Activated CD8-positive, alpha-beta T cell treated with anti-CD3 and anti-CD28 coated beads, Interleukin-2, amount 10 ng/mL, durations not matched to agents 7 days and 5 days (primary cell): ENCODE measurements around the gene MFF. TPM values are rescaled to one million over a fixed set of nuclear protein-coding genes. Genes with fewer than 3 reads are reported as not detected.
A peak's percentile ranks its signal among the peaks of the same experiment; 100 is the strongest.

Source experiments
- ATAC-seq: fragments of 150-1000 bp; cut with Tn5 transposase; one replicate; pipeline ENCODE4 v1.10.0; 2021; ENCODE audit warnings: moderate library complexity
- CTCF ChIA-PET: fragments of 350-600 bp; sonication (Branson Sonifier 250); formaldehyde crosslinking; loops from one replicate; lab custom pipeline; 2021; ENCODE audit warnings: antibody characterized with exemption; lab: Charles Lee
- POLR2A ChIA-PET: fragments of 350-600 bp; sonication (Branson Sonifier 250); formaldehyde crosslinking; loops from one replicate; lab custom pipeline; 2021; ENCODE audit warnings: antibody characterized with exemption; lab: Charles Lee
- DNase-seq: peaks from one replicate; pipeline ENCODE4 v3.0.0-alpha.2; 2020
- H3K27ac Mint-ChIP-seq: one replicate; pipeline ENCODE4 v1.8.0; 2021; ENCODE audit warnings: mild to moderate bottlenecking, mixed read lengths
- H3K27me3 Mint-ChIP-seq: one replicate; pipeline ENCODE4 v1.8.0; 2021; ENCODE audit warnings: low read depth, mixed read lengths
- H3K36me3 Mint-ChIP-seq: one replicate; pipeline ENCODE4 v1.8.0; 2021; ENCODE audit warnings: low read depth, mixed read lengths
- H3K4me1 Mint-ChIP-seq: one replicate; pipeline ENCODE4 v1.8.0; 2021; ENCODE audit warnings: low read depth, mixed read lengths
- H3K4me3 Mint-ChIP-seq: one replicate; pipeline ENCODE4 v1.8.0; 2021; ENCODE audit warnings: mild to moderate bottlenecking, mixed read lengths
- H3K9me3 Mint-ChIP-seq: one replicate; pipeline ENCODE4 v1.8.0; 2022; ENCODE audit warnings: mixed read lengths; ENCODE audit not compliant: insufficient read depth
- total RNA-seq, 2 experiments: library from RNA; stranded (reverse); gene quantifications; one replicate each; pipeline ENCODE4 v1.2.3, GENCODE V29; 2021

The MFF gene
- total RNA-seq, 2 experiments from 2014 or later: 64.5 to 68.3 TPM

DNA sequence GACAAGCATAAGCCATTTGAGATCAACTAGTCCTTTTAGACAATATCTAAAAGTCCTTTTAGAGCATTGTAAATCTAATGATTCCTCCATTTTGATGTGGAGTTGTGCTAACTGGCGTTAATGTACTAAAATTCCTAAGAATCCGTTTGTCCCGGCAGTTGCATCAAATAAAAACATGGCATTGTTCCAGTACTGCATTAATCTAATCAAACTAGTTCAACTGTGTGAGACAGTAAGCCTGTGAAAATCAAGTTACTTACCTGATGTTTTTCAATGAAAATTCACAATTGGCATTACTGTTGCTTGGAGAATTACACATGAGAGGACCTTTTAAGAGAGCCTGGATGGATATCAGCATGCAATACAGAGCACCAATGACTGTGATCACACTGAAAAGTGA lies 40.8 kb downstream of the MFF start:
- Mint-ChIP-seq H3K27me3 (no peaks in the 10 kb centered on the region), H3K9me3 (no peaks in the 10 kb centered on the region), H3K4me1 (no peaks in the 10 kb centered on the region)

DNA sequence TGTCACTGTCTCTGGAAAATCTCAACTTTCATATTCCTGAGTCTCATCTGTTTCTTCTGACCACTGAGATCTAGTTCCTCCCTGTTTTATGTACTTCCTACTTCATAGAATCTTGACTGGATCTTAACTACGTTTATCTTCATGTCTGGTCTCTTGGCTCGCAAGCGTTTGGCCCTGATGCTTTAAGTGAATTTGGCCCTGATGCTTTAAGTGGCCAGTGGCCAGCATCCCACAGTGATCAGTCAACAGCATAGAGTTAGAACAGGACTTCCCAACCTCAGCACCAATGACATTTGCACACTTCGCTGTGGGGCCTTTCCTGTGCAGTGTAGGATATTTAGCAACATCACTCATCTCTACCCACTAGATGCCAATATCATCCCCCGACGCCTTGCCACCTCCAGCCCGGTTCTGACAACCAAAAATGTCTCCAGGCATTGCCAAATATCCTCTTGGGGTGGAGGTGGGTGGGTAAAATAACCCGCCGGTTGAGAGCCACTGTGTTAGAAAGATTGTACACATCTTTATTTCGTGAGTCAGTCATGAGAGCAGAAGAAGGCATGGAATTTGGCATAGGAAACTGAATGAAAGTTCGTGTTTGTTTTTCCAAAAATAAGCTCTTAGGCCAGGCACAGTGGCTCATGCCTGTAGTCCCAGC lies 41.8 kb downstream of the MFF start:
- POLR2A ChIA-PET: no interaction called here
- ATAC-seq (no peak), DNase-seq (no peak)
- Mint-ChIP-seq H3K27me3 (no peaks in the 10 kb centered on the region), H3K4me1 (no peaks in the 10 kb centered on the region), H3K27ac (no peak overlapping the region), H3K4me3 (no peak overlapping the region), H3K9me3 (no peaks in the 10 kb centered on the region), H3K36me3 (no peaks in the 10 kb centered on the region)
- CTCF ChIA-PET: no interaction called here

More for the DNA sequence above, 40.8 kb downstream of the MFF start:
- H3K4me3 Mint-ChIP-seq: no peak overlapping the region
- ATAC-seq: no peak
- H3K27ac Mint-ChIP-seq: no peak overlapping the region
- POLR2A ChIA-PET: no interaction called here
- CTCF ChIA-PET: no interaction called here
- no peaks in the 10 kb centered on the region for H3K36me3 Mint-ChIP-seq
- no peak for DNase-seq

DNA sequence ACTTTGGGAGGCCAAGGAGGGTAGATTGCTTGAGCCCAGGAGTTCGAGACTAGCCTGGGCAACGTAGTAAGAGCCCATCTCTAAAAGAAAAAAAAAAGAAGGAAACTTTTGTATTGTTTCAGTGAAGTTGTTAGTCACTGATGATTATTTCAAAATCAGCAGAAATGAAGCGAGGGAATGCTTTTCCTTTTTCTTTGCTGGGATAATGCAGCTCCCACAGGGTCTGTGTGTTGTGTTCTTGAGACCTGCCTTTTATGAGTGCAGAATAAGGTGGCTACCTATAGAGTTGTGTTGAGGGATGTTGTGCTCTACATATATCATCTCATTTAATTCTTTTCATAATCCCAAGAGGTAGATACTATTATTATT lies 42.4 kb downstream of the MFF start:
- Mint-ChIP-seq H3K36me3 (no peaks in the 10 kb centered on the region), H3K9me3 (no peaks in the 10 kb centered on the region), H3K27ac (no peak overlapping the region), H3K4me1 (no peaks in the 10 kb centered on the region), H3K27me3 (no peaks in the 10 kb centered on the region), H3K4me3 (no peak overlapping the region)
- ATAC-seq: no peak
- no peak for DNase-seq
- ChIA-PET CTCF (no interaction called here), POLR2A (no interaction called here)

DNA sequence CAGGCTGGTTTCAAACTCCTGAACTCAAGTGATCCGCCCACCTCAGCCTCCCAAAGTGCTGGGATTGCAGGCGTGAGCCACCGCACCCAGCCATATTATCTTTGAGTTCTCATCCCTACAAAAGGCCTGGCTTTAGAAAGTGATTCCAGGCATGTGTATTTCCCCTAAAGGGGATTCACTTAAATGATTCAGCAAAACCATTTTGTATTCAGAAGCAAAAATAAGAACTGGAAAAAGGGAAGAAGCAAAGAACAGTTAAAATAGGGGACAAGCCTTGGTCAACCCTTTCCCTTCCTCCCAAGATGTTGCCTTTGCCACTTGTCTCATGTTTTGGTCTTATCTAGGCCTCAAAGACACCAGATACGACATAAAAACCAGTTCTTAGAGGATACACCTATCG lies 43.5 kb downstream of the MFF start:
- ATAC-seq (no peak), DNase-seq (no peak)
- ChIA-PET CTCF (no interaction called here), POLR2A (no interaction called here)
- Mint-ChIP-seq H3K9me3 (no peaks in the 10 kb centered on the region), H3K4me1 (no peaks in the 10 kb centered on the region), H3K27me3 (no peaks in the 10 kb centered on the region), H3K4me3 (no peak overlapping the region), H3K27ac (no peak overlapping the region), H3K36me3 (no peaks in the 10 kb centered on the region)

DNA sequence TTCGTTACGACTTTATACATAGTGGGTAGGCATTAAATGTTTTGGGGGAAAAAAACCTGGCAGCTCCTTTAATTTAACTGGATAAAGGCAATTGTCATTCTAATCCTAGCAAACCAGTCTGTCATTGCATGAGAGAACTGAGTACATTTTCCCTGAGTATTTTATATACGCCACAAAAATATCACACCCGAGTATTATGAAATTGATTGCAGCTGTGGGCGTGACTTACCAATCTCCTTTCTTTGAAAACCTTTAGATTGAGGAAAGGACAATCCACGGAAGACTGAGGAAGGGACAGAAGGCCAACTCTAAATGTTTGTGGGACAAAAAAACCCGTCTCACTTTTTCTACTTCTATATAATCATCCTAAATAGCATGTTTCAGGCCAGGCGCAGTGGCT lies 45.0 kb downstream of the MFF start:
- H3K4me3 Mint-ChIP-seq: no peak overlapping the region
- H3K27me3 Mint-ChIP-seq: no peaks in the 10 kb centered on the region
- H3K27ac Mint-ChIP-seq: no peak overlapping the region
- CTCF ChIA-PET: no interaction called here
- POLR2A ChIA-PET: no interaction called here
- ATAC-seq (no peak), DNase-seq (no peak)
- peaks cover 4% of the 10 kb centered on the region for H3K4me1 Mint-ChIP-seq
- H3K36me3 Mint-ChIP-seq: no peaks in the 10 kb centered on the region
- no peaks in the 10 kb centered on the region for H3K9me3 Mint-ChIP-seq

DNA sequence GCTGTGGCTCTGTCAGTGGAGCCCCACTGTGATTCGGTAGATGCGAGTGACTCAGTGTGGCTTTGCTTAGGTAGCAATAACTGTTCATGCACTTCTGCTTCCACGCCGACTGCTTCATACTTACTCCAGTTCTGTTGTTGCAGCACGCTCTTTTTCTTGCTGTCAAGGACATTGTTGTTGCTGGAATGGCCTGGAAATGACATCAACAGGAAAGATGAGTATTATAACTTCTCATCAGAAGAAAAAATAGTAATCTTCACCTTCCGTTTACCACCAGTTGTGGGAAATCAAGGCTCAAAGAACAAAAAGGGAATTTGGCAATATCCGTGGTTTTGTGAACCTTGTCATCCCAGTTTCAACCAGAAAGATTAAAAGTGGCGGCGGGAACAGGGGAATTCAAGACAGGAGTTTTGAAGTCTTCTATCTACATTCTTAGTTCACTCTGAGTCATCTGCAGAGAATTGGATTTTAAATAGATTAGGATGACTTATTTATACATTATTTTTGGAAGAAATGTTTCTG lies 45.8 kb downstream of the MFF start:
- CTCF ChIA-PET: no interaction called here
- DNase-seq (no peak), ATAC-seq (no peak)
- POLR2A ChIA-PET: no interaction called here
- Mint-ChIP-seq H3K36me3 (no peaks in the 10 kb centered on the region), H3K4me3 (no peak overlapping the region), H3K27ac (no peak overlapping the region), H3K4me1 (peaks cover 4% of the 10 kb centered on the region), H3K9me3 (no peaks in the 10 kb centered on the region), H3K27me3 (no peaks in the 10 kb centered on the region)

DNA sequence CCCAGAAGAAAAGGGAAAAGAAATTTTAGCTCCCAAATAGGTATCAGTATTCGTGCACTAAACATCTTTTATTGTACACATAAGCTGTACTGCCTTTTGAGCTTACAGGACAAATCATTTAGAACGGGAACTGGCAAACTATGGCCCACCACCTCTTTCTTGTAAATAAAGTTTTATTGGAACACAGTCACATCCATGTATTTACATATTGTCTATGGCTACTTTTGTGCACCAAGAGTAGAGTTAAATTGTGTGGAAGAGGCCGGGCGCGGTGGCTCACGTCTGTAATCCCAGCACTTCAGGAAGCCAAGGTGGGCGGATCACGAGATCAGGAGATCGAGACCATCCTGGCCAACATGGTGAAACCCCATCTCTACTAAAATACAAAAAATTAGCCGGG lies 48.3 kb downstream of the MFF start:
- no peak for DNase-seq
- ChIA-PET POLR2A (interaction anchor here (0.6 kb wide), 1 partner anchor 126 kb away, joined by 3 read pairs; no protein-coding TSS in a partner anchor), CTCF (interaction anchor here (0.9 to 1.3 kb wide), 2 partner anchors 11 to 392 kb away, joined by 3 read pairs; no protein-coding TSS in a partner anchor)
- peaks cover 5% of the 10 kb centered on the region for H3K27me3 Mint-ChIP-seq
- no peaks in the 10 kb centered on the region for H3K9me3 Mint-ChIP-seq
- peaks cover 4% of the 10 kb centered on the region for H3K4me1 Mint-ChIP-seq
- no peaks in the 10 kb centered on the region for H3K36me3 Mint-ChIP-seq
- H3K27ac Mint-ChIP-seq: no peak overlapping the region
- H3K4me3 Mint-ChIP-seq: no peak overlapping the region
- ATAC-seq: no peak

DNA sequence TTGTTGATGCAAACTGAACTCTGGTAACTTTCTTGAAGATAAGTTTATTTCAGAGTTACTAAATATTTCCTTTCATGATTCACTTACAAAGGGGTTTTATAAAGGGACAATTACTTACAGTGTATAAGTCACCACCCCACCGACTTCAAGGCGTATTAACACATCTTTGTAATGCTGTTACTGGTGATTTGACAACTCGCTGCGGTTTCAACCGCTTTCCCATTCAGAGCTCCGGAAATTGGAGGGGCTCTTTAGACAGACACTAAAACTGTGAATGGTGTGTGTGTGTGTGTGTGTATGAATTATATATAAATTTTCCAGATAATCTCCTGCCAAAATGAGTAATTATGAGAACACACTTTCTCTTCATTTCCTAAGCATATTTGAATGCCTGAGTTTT lies 49.1 kb downstream of the MFF start:
- CTCF ChIA-PET: no interaction called here
- Mint-ChIP-seq H3K4me3 (no peak overlapping the region), H3K36me3 (no peaks in the 10 kb centered on the region), H3K9me3 (no peaks in the 10 kb centered on the region), H3K27me3 (peaks cover 5% of the 10 kb centered on the region), H3K4me1 (peaks cover 4% of the 10 kb centered on the region), H3K27ac (no peak overlapping the region)
- ATAC-seq (peak; percentile 68), DNase-seq (peak; percentile 46)
- POLR2A ChIA-PET: no interaction called here

DNA sequence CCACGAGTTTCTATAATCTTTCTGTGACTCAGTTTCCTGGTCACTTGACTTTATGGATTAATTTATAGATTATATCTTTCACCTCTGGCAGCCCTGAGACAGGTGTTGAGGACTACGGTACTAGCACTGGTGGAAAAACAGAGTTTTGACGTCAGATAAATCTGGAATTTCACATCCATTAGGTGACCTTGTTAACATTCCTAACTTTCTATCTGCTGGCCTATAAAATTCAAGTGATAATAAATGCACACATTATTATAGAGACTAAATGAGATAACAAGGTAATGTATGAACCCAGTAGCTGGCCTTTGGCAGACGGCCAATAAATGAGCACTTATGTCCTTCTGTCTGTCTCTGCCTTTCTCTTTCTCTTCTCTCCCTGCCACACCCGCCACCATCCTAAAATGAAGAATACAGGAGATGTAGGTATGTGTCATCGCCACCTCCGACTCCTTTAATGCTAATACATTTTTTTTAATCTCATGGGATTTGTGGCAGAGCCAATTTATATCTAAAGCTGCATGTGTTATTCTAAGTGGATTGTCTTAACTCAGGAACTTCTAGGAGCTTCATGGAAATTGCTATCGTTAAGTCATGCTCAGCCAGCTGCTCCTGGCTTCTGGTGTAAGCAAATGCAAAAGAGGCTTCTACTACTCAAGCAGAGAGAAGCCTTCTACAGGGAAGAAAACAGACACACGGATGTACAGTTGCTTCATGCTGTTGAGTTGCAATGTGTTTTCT lies 51.8 kb downstream of the MFF start:
- no peak overlapping the region for H3K27ac Mint-ChIP-seq
- ATAC-seq: no peak
- peaks cover 5% of the 10 kb centered on the region for H3K27me3 Mint-ChIP-seq
- no peaks in the 10 kb centered on the region for H3K9me3 Mint-ChIP-seq
- no peak overlapping the region for H3K4me3 Mint-ChIP-seq
- H3K36me3 Mint-ChIP-seq: no peaks in the 10 kb centered on the region
- peaks cover 4% of the 10 kb centered on the region for H3K4me1 Mint-ChIP-seq
- ChIA-PET CTCF (no interaction called here), POLR2A (no interaction called here)
- DNase-seq: no peak

DNA sequence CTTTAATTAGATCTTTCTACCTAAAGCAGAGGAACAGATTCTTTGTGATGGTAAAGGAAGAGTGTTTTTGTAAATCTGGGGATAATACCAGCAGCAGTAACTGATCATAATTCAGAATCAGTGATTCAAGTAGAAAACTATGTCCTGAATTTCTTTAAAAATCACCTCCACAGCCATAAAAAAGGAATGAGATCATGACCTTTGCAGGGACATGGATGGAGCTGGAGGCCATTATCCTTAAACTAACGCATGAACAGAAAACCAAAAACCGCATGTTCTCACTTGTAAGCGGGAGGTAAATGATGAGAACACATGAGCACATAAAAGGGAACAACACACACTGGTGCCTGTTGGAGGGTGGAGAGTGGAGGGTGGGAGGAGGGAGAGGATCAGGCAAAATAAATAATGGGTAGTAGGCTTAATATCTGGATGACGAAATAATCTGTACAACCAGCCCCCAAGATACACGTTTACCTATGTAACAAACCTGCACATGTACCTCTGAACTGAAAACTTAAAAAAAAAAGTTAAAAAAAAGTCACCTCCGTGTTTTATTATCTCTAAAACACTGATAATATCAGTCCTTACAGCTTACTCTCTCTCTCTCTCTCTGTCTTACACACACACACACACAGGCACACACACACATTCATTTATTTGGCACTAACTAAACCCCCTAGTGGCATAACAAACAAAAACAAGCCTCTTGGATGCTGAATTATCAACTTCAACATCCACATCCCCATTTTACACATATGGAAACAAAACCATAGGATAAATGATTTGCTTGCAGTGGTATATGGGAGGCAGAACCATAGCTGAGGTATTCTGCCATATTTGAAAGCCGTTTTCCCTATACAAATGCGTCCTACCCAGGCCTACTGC lies 52.7 kb downstream of the MFF start:
- Mint-ChIP-seq H3K27ac (no peak overlapping the region), H3K4me3 (no peak overlapping the region), H3K27me3 (peaks cover 5% of the 10 kb centered on the region), H3K9me3 (no peaks in the 10 kb centered on the region), H3K36me3 (no peaks in the 10 kb centered on the region), H3K4me1 (peaks cover 4% of the 10 kb centered on the region)
- DNase-seq (no peak), ATAC-seq (no peak)
- POLR2A ChIA-PET: no interaction called here
- CTCF ChIA-PET: no interaction called here

DNA sequence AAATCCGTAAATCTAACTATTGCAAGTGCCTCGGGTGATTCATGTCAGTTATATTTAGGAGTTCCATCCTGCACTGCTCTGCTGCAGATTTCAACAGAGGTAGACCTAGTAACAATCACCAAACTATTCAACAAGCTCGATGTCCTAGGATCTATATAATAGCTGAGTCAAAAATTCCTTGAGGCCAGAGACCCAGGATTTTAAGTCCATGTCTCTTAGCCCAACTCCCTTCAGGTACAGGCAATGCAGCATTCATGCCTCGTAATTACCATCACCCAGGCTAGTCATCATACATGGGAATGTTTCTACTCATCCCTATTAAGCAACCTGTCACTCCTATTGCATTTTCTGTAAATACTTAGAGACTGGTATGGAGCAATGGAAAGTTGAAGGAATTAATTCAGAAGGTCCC lies 53.3 kb downstream of the MFF start:
- ATAC-seq (no peak), DNase-seq (no peak)
- H3K27me3 Mint-ChIP-seq: peaks cover 5% of the 10 kb centered on the region
- H3K9me3 Mint-ChIP-seq: no peaks in the 10 kb centered on the region
- no peak overlapping the region for H3K27ac Mint-ChIP-seq
- POLR2A ChIA-PET: no interaction called here
- H3K36me3 Mint-ChIP-seq: no peaks in the 10 kb centered on the region
- H3K4me3 Mint-ChIP-seq: no peak overlapping the region
- peaks cover 4% of the 10 kb centered on the region for H3K4me1 Mint-ChIP-seq
- CTCF ChIA-PET: interaction anchor here (1.5 kb wide), 1 partner anchor 14 kb away, joined by 4 read pairs; no protein-coding TSS in a partner anchor
